Activated naive CD4-positive, alpha-beta T cell treated with anti-CD3 and anti-CD28 coated beads, Interleukin-2, amount 50 U/mL, for 24 hours (primary cell): ENCODE measurements around the gene LRRC25.
"Not testable (repeated sequence)": the region's sequence is repeated elsewhere in the genome, so short reads cannot be mapped to it uniquely, and the experiment has no call there.

Experiments used
- H3K27ac Mint-ChIP-seq: one replicate; pipeline ENCODE4 v1.8.0; 2021; ENCODE audit warnings: mild to moderate bottlenecking, mixed read lengths
- H3K27me3 Mint-ChIP-seq: one replicate; pipeline ENCODE4 v1.8.0; 2021; ENCODE audit warnings: mixed read lengths
- H3K36me3 Mint-ChIP-seq: one replicate; pipeline ENCODE4 v1.8.0; 2021; ENCODE audit warnings: mixed read lengths
- H3K4me1 Mint-ChIP-seq: one replicate; pipeline ENCODE4 v1.8.0; 2021; ENCODE audit warnings: mixed read lengths
- H3K4me3 Mint-ChIP-seq: one replicate; pipeline ENCODE4 v1.8.0; 2021; ENCODE audit warnings: mild to moderate bottlenecking, mixed read lengths
- H3K9me3 Mint-ChIP-seq: one replicate; pipeline ENCODE4 v1.8.0; 2021; ENCODE audit warnings: mixed read lengths

Gene LRRC25

DNA sequence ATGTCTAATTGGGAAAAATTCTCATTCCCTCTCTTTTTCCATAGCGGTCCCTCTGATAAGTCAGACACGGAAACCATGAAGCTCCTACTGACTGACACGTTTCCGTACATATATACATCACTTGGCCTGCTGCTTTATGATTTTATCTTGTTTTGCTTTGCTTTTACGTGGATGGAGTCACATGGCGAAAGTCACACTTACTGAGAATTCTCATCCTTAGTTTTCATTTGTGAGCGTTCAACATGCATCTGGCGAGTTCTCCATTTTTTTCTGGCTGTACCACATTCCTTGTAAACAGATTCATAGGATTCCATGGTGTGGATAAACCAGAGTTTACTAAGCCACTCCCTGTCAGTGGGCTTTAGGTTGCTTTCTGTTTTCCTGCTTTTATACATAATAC is 35.8 kb downstream of the LRRC25 start:
- no peak overlapping the region for H3K27ac Mint-ChIP-seq
- peaks cover 29% of the 10 kb centered on the region for H3K36me3 Mint-ChIP-seq
- H3K27me3 Mint-ChIP-seq = no peaks in the 10 kb centered on the region
- no peak overlapping the region for H3K4me3 Mint-ChIP-seq
- no peaks in the 10 kb centered on the region for H3K4me1 Mint-ChIP-seq
- H3K9me3 Mint-ChIP-seq = no peaks in the 10 kb centered on the region

DNA sequence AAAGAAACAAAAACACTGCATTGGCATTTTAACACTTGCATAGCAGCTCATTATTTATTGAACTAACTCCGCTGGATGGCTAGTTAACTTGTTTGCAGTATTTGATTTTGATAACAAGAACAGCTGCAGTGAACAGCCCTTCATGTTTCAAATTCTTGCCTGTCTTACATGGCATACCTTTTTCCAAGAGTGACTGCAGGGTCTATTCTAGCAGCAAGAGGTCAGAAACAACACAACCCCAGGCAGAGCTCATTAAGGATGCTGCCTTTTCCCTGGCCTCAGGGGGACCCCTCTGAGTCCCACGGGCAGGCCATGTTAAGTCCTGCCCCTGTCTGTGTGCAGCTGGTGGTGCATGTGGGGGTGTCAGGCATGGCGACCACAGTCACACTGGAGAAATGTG is 40.4 kb downstream of the LRRC25 start:
- H3K36me3 Mint-ChIP-seq = peaks cover 26% of the 10 kb centered on the region
- no peaks in the 10 kb centered on the region for H3K27me3 Mint-ChIP-seq
- no peaks in the 10 kb centered on the region for H3K4me1 Mint-ChIP-seq
- no peak overlapping the region for H3K4me3 Mint-ChIP-seq
- no peak overlapping the region for H3K27ac Mint-ChIP-seq
- no peaks in the 10 kb centered on the region for H3K9me3 Mint-ChIP-seq

DNA sequence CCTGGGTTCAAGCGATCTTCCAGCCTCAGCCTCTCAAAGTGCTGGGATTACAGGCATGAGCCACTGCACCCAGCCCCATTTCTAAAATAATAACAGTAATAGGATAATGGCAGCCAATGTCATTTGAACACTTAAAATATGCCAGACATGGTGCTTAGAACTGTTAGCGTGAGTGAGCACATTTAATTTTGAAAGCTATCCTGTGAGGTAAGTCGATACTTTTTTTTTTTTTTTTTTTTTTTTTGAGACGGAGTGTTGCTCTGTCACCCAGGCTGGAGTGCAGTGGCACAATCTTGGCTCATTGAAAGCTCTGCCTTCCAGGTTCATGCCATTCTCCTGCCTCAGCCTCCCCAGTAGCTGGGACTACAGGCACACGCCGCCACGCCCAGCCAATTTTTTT is 42.7 kb downstream of the LRRC25 start:
- H3K27me3 Mint-ChIP-seq, H3K27ac Mint-ChIP-seq, H3K9me3 Mint-ChIP-seq, H3K4me1 Mint-ChIP-seq, H3K4me3 Mint-ChIP-seq: not testable (repeated sequence)
- H3K36me3 Mint-ChIP-seq = peaks cover 22% of the 10 kb centered on the region

DNA sequence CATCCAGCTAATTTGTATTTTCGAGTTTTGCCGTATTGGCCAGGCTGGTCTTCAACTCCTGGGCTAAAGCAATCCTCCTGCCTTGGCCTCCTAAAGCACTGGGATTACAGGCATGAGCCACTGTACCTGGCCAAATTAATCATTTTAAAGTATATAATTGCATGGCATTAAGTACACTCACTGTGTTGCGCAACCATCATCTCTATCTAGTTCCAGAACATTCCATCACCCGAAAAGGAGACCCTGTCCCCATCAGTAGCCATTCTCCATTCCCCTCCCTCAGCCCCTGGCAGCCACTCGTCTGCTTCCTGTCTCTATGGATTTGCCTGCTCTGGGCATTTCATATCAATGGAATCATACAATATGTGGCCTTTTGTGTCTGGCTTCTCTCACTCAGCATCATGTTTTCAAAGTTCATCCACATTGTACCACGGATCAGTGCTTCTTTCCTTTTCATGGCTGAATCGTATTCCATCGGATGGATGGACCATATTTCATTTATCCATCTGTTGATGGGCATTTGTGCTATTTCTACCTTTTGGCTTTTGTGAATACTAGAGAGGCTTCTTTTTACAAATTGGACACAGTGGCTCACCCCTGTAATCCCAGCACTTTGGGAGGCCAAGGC is 43.9 kb downstream of the LRRC25 start:
- no peaks in the 10 kb centered on the region for H3K27me3 Mint-ChIP-seq

DNA sequence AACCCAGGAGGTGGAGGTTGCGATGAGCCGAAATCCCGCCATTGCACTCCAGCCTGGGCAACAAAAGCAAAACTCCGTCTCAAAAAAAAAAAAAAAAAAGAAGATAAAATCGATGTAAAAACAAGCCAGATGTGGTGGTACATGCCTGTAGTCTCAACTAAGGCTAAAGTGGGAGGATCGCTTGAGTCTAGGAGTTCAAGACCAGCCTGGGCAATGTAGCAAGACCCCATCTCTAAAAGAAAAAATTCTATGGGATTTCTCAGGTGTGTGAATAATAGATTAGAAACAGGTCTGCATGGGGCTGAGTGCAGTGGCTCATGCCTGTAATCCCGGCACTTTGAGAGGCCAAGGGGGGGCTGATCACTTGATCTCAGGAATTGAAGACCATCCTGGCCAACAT is 45.9 kb downstream of the LRRC25 start:
- Mint-ChIP-seq H3K27me3 (no peaks in the 10 kb centered on the region), H3K27ac (no peak overlapping the region), H3K9me3 (no peaks in the 10 kb centered on the region), H3K4me1 (peaks cover 12% of the 10 kb centered on the region), H3K4me3 (no peak overlapping the region), H3K36me3 (peaks cover 13% of the 10 kb centered on the region)

More for the DNA sequence above, 43.9 kb downstream of the LRRC25 start:
- Mint-ChIP-seq H3K27ac (peak overlapping the region; percentile 60), H3K9me3 (no peaks in the 10 kb centered on the region), H3K36me3 (peaks cover 15% of the 10 kb centered on the region), H3K4me1 (peaks cover 3% of the 10 kb centered on the region), H3K4me3 (no peak overlapping the region)

DNA sequence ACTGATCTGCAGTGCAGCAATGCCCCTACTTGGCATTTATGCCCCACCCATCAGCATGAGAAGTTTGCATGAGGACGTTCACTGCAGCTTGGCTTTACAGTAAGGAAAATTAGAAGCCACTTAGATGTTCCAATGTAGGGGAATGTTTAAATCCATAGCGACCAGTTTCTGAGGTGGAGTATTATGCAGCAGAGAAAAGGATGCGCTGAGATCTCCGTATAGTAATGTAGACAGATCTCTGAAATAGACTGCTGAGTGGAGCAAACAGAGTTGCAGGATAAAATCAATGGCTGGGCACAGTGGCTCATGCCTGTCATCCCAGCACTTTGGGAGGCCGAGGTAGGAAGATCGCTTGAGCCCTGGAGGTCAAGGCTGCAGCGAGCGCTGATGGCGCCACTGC is 46.9 kb downstream of the LRRC25 start:
- Mint-ChIP-seq H3K9me3 (no peaks in the 10 kb centered on the region), H3K27me3 (no peaks in the 10 kb centered on the region), H3K4me3 (no peak overlapping the region), H3K36me3 (peaks cover 13% of the 10 kb centered on the region), H3K4me1 (peaks cover 12% of the 10 kb centered on the region), H3K27ac (no peak overlapping the region)

- peaks cover 12% of the 10 kb centered on the region for H3K36me3 Mint-ChIP-seq
- H3K27ac Mint-ChIP-seq = no peak overlapping the region
- no peaks in the 10 kb centered on the region for H3K27me3 Mint-ChIP-seq
- H3K4me3 Mint-ChIP-seq = no peak overlapping the region
- peaks cover 12% of the 10 kb centered on the region for H3K4me1 Mint-ChIP-seq
- no peaks in the 10 kb centered on the region for H3K9me3 Mint-ChIP-seq
These were observed 47.8 kb downstream of the LRRC25 start for GRCh38 chr19:18349524-18350128.

DNA sequence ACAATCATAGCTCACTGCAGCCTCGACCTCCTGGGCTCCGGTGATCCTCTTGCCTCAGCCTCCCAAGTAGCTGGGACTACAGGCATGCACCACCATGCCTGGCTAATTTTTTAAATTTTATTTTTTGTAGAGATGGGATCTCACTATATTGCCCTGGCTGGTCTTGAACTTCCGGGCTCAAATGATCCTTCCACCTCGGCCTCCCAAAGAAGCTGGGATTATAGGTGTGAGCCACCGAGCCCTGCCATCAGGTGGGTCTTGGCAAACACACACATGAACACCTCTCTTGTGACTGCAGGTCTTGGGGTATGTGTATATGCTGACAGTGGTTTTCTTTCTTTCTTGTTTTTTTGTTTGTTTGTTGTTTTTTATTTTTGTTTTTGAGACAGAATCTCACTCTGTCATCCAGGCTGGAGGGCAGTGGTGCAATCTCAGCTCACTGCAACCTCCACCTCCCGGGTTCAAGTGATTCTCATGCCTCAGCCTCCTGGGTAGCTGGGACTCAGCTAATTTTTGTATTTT is 48.5 kb downstream of the LRRC25 start:
- Mint-ChIP-seq H3K36me3 (peaks cover 14% of the 10 kb centered on the region), H3K4me1 (peaks cover 12% of the 10 kb centered on the region)
- not testable (repeated sequence) for H3K27me3 Mint-ChIP-seq, H3K4me3 Mint-ChIP-seq, H3K27ac Mint-ChIP-seq, H3K9me3 Mint-ChIP-seq

- Mint-ChIP-seq H3K27me3 (no peaks in the 10 kb centered on the region), H3K4me1 (peaks cover 12% of the 10 kb centered on the region), H3K9me3 (no peaks in the 10 kb centered on the region), H3K36me3 (peaks cover 14% of the 10 kb centered on the region), H3K27ac (no peak overlapping the region), H3K4me3 (no peak overlapping the region)
These were observed 49.3 kb downstream of the LRRC25 start for GRCh38 chr19:18348171-18348570.

- H3K36me3 Mint-ChIP-seq = peaks cover 14% of the 10 kb centered on the region
- H3K4me3 Mint-ChIP-seq = no peak overlapping the region
- no peaks in the 10 kb centered on the region for H3K9me3 Mint-ChIP-seq
- H3K27me3 Mint-ChIP-seq = no peaks in the 10 kb centered on the region
- H3K4me1 Mint-ChIP-seq = peaks cover 23% of the 10 kb centered on the region
- H3K27ac Mint-ChIP-seq = peak overlapping the region; percentile 31
These were observed 51.3 kb downstream of the LRRC25 start for GRCh38 chr19:18346091-18346490.

- Mint-ChIP-seq H3K27me3 (no peaks in the 10 kb centered on the region), H3K27ac (peak overlapping the region; percentile 51), H3K9me3 (no peaks in the 10 kb centered on the region), H3K4me3 (no peak overlapping the region), H3K36me3 (peaks cover 12% of the 10 kb centered on the region), H3K4me1 (peaks cover 21% of the 10 kb centered on the region)
These were observed 52.1 kb downstream of the LRRC25 start for GRCh38 chr19:18345296-18345695.

- H3K9me3 Mint-ChIP-seq = no peaks in the 10 kb centered on the region
- peaks cover 10% of the 10 kb centered on the region for H3K36me3 Mint-ChIP-seq
- no peak overlapping the region for H3K4me3 Mint-ChIP-seq
- peak overlapping the region; percentile 12 for H3K27ac Mint-ChIP-seq
- no peaks in the 10 kb centered on the region for H3K27me3 Mint-ChIP-seq
- H3K4me1 Mint-ChIP-seq = peaks cover 23% of the 10 kb centered on the region
These were observed 52.9 kb downstream of the LRRC25 start for GRCh38 chr19:18344582-18344950.

- peak overlapping the region; percentile 59 for H3K27ac Mint-ChIP-seq
- peaks cover 7% of the 10 kb centered on the region for H3K36me3 Mint-ChIP-seq
- H3K4me3 Mint-ChIP-seq = no peak overlapping the region
- no peaks in the 10 kb centered on the region for H3K9me3 Mint-ChIP-seq
- H3K27me3 Mint-ChIP-seq = no peaks in the 10 kb centered on the region
- peaks cover 18% of the 10 kb centered on the region for H3K4me1 Mint-ChIP-seq
These were observed 55.3 kb downstream of the LRRC25 start for GRCh38 chr19:18342090-18342632.
